LNCAP (cell line): ENCODE results near the gene RAB25.

Source experiments
- CTCF ChIP-seq: fragments of 450-650 bp; IDR thresholded peaks from 2 replicates; pipeline ENCODE4 v1.5.1; 2017; ENCODE audit warnings: mild to moderate bottlenecking

Gene RAB25

GRCh38 chr1:156051011-156051725 is 9.8 kb upstream of the RAB25 start:
- no peak for TF ChIP-seq CTCF

GRCh38 chr1:156052862-156053767 is 7.8 kb upstream of the RAB25 start:
- TF ChIP-seq CTCF = no peak

DNA sequence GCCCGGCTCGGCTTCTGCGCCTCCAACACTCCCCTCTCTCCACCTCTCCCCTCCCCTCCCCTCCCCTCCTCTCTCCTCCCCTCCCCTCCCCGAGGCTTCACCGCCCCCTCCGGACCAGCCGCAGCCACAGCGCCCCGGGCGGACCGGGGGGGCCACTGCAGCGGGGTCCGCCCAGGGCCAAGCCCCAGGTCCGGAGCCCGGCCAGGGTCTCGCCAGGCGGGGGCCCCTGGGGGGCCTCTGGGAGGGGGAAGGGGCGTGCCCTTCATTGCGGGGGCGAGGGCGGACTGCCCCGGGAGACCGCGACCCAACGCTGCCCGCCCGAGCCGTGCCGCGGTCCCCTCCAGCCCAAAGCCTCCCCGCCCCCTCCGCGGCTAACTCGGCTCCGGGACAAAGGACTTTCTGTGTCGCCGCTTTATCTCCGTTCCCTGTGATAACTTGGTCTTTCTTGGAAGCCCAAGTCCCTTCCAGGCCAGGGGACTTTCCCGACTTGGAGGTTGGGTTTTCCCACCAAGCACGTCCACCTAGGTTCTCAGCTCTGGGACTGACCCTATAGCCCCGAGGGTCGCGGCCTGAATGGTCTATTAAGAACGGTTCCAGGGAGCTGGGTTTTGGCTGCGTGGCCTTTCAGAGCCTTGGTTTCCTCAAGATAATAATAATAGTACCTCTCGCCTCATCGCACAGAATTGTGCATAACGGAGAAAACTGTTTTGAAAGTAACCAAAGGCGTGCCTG is 7.0 kb upstream of the RAB25 start, which contains the start of gene UBQLN4:
Gene UBQLN4 (minus strand): TSS at position 31 of the 732 bp plus-strand sequence. CDS start 97 bp downstream, outside the sequence.
- TF ChIP-seq CTCF = peak; percentile 58

DNA sequence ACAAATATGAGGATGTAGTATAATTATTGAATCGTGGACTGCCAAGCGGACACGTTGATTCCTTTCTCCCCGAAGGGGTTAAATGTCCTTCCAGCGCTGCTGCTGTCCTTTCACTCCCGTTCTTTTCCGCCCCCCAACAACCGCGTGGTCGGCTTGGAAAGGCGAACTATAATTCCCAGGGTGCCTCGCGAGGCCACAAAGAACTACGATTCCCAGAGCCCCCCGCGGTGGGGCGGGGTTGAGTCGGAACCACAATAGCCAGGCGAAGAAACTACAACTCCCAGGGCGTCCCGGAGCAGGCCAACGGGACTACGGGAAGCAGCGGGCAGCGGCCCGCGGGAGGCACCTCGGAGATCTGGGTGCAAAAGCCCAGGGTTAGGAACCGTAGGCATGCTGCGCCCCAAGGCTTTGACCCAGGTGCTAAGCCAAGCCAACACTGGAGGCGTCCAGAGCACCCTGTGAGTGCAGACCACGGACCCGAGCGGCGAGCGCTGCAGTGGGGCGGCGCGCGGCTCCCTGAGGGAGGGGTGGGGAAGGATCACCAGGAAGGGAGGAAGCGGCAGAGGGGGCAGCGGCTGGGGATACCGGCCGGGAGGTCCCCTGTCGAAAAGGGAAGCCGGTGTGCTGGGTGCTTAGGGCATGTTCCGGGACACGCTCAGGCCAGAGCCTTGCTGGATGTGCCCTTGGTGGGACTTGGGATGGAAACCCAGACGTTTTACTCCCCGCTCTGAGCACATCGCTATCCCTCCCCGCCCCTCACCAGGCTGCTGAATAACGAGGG is 6.3 kb upstream of the RAB25 start, which contains the start of gene LAMTOR2:
Gene LAMTOR2 (plus strand): TSS at position 283 of the 781 bp plus-strand sequence. CDS start 108 bp downstream, at position 391.
- no peak for TF ChIP-seq CTCF

DNA sequence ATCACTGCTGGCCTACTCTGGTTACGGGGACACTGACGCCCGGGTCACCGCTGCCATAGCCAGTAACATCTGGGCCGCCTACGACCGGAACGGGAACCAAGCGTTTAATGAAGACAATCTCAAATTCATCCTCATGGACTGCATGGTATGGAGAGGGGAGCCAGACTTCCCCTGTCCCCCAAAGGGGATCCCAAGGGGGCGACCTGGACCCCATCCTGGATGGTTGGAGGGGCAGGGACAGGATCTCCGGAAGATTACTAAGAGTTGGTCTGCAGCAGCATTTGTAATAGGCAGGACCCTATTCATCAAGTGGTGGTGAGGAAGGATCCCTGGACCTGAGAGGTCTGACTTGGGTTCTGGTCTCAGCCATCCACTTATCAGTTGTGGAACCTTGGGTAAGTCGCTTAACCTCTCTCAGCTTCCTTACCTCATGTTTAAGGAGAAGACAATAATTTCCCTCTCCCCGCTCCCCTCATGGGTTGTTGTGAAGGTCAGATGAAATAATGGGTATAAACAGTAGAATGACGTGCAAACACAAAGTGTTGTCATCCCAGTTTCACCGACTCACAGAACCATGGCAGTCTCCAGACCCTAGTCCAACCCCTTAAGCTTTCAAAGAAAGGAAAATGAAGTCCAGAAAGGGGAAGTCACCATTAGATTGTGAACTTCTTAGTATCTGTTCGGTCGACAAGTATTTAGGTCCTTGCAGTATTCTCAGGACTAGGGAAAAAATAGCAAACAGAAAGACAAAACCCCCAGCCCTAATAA is 5.5 kb upstream of the RAB25 start:
- no peak for TF ChIP-seq CTCF

DNA sequence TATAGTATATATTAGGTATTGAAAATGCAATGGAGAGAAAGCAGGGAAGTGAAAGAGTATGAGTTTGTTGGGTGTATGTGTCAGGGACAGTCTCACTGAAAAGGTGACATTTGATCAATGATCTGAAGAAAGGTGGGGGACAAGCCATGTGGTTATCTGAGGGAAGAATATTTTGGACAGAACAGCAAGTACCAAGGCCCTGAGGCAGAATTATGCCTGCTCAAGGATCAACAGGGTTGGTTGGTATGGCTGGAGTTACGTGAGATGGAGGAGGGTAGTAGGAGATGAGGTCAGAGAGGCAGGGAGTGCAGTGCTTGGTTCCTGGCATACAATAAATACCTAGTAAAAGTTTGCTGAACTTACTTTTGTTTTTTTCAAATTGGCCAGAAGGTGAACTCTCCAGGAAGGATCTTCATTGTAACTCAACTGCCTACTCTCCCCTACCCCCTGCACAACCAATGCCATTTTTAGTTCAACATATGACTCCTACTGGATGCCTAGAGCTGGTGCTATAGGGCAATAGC is 4.6 kb upstream of the RAB25 start:
- no peak for TF ChIP-seq CTCF
